H9 (cell line): ENCODE results near the gene SERPINB13. TPM values are rescaled to one million over a fixed set of nuclear protein-coding genes. Genes with fewer than 3 reads are reported as not detected.

Experiments
- DNase-seq: peaks from one replicate; pipeline ENCODE4 v3.0.0-alpha.2; 2017
- H2AFZ ChIP-seq: one replicate; pipeline ENCODE4 v1.6.1; 2013; ENCODE audit warnings: mild to moderate bottlenecking, low read length, control low read depth, moderate library complexity
- H2AK5ac ChIP-seq: 2 replicates; pipeline ENCODE4 v1.6.1; 2013; ENCODE audit warnings: low read length, control low read depth, mixed read lengths; ENCODE audit not compliant: insufficient read length
- H2BK120ac ChIP-seq: one replicate; pipeline ENCODE4 v1.6.1; 2013; ENCODE audit warnings: low read depth, mild to moderate bottlenecking, low read length, control low read depth, inconsistent platforms; ENCODE audit not compliant: poor library complexity, severe bottlenecking
- H2BK12ac ChIP-seq: 2 replicates; pipeline ENCODE4 v1.6.1; 2013; ENCODE audit warnings: low read length, control low read depth, mixed read lengths, low read depth; ENCODE audit not compliant: insufficient read length
- H2BK15ac ChIP-seq: 2 replicates; pipeline ENCODE4 v1.6.1; 2013; ENCODE audit warnings: low read depth, low read length, control low read depth
- H2BK20ac ChIP-seq: one replicate; pipeline ENCODE4 v1.6.1; 2013; ENCODE audit warnings: low read depth, mild to moderate bottlenecking, low read length, control low read depth, inconsistent platforms; ENCODE audit not compliant: poor library complexity, severe bottlenecking
- H2BK5ac ChIP-seq: 2 replicates; pipeline ENCODE4 v1.6.1; 2013; ENCODE audit warnings: low read length, control low read depth, mixed read lengths; ENCODE audit not compliant: insufficient read length
- H3K14ac ChIP-seq: 2 replicates; pipeline ENCODE4 v1.6.1; 2013; ENCODE audit warnings: low read length, control low read depth; ENCODE audit not compliant: insufficient read depth
- H3K18ac ChIP-seq: 2 replicates; pipeline ENCODE4 v1.6.1; 2013; ENCODE audit warnings: low read depth, mild to moderate bottlenecking, mixed read lengths, low read length, control low read depth; ENCODE audit not compliant: insufficient read length
- H3K23ac ChIP-seq: 2 replicates; pipeline ENCODE4 v1.6.1; 2013; ENCODE audit warnings: low read length, control low read depth, mixed read lengths, low read depth; ENCODE audit not compliant: insufficient read length
- H3K23me2 ChIP-seq: 2 replicates; pipeline ENCODE4 v1.6.1; 2013; ENCODE audit warnings: low read depth, mild to moderate bottlenecking, mixed read lengths, low read length, control low read depth; ENCODE audit not compliant: insufficient read length, poor library complexity, severe bottlenecking
- H3K27ac ChIP-seq: 2 replicates; pipeline ENCODE4 v1.5.1; 2013; ENCODE audit warnings: low read length, control low read depth, mixed read lengths, low read depth; ENCODE audit not compliant: insufficient read length
- H3K27me3 ChIP-seq: 2 replicates; pipeline ENCODE4 v1.6.1; 2013; ENCODE audit warnings: low read length, control low read depth, inconsistent platforms; ENCODE audit not compliant: insufficient read depth
- H3K4ac ChIP-seq: 2 replicates; pipeline ENCODE4 v1.6.1; 2013; ENCODE audit warnings: low read depth, mild to moderate bottlenecking, control low read depth, inconsistent platforms, low read length, moderate library complexity
- H3K4me1 ChIP-seq: 2 replicates; pipeline ENCODE4 v1.6.1; 2013; ENCODE audit warnings: low read length, control low read depth, inconsistent platforms; ENCODE audit not compliant: insufficient read depth
- H3K4me2 ChIP-seq: 2 replicates; pipeline ENCODE4 v1.6.1; 2013; ENCODE audit warnings: low read length, control low read depth, mixed read lengths; ENCODE audit not compliant: insufficient read length, insufficient read depth
- H3K56ac ChIP-seq: 2 replicates; pipeline ENCODE4 v1.6.1; 2013; ENCODE audit warnings: low read depth, mild to moderate bottlenecking, mixed read lengths, low read length, control low read depth; ENCODE audit not compliant: insufficient read length
- H3K79me1 ChIP-seq: 2 replicates; pipeline ENCODE4 v1.6.1; 2013; ENCODE audit warnings: low read depth, mild to moderate bottlenecking, moderate library complexity, low read length, control low read depth, inconsistent platforms; ENCODE audit not compliant: insufficient read depth, poor library complexity, severe bottlenecking
- H3K79me2 ChIP-seq: 2 replicates; pipeline ENCODE4 v1.6.1; 2013; ENCODE audit warnings: low read length, control low read depth, inconsistent platforms; ENCODE audit not compliant: insufficient read depth
- H3K9ac ChIP-seq: 2 replicates; pipeline ENCODE4 v1.6.1; 2013; ENCODE audit warnings: low read length, control low read depth, mixed read lengths; ENCODE audit not compliant: insufficient read length; ENCODE audit errors: extremely low read depth
- H3K9me3 ChIP-seq: one replicate; pipeline ENCODE4 v1.6.1; 2013; ENCODE audit warnings: low read depth, low read length, inconsistent platforms; ENCODE audit not compliant: control insufficient read depth
- H3T11ph ChIP-seq: one replicate; pipeline ENCODE4 v1.6.1; 2013; ENCODE audit warnings: mild to moderate bottlenecking, low read length, control low read depth, inconsistent platforms
- H4K20me1 ChIP-seq: one replicate; pipeline ENCODE4 v1.6.1; 2013; ENCODE audit not compliant: control insufficient read depth, insufficient read length, insufficient read depth
- H4K5ac ChIP-seq: 2 replicates; pipeline ENCODE4 v1.6.1; 2013; ENCODE audit warnings: low read depth, mild to moderate bottlenecking, mixed read lengths, low read length, control low read depth; ENCODE audit not compliant: insufficient read length
- H4K8ac ChIP-seq: replicated peaks from 2 replicates; pipeline ENCODE4 v1.6.1; 2013; ENCODE audit warnings: low read length, control low read depth, mixed read lengths, low read depth; ENCODE audit not compliant: insufficient read length
- H4K91ac ChIP-seq: 2 replicates; pipeline ENCODE4 v1.6.1; 2013; ENCODE audit warnings: low read depth, mild to moderate bottlenecking, moderate library complexity, mixed read lengths, low read length, control low read depth; ENCODE audit not compliant: insufficient read length
- H3K27ac Mint-ChIP-seq, 3 experiments: 2 replicates in 2 of 3; 3 replicates in 1 of 3; pipeline ENCODE4 v1.8.0; 2020 to 2021; ENCODE audit warnings: mixed read lengths in 3 of 3, mild to moderate bottlenecking in 1 of 3, moderate library complexity in 1 of 3
- H3K27me3 Mint-ChIP-seq: 2 replicates; pipeline ENCODE4 v1.8.0; 2021; ENCODE audit warnings: low read depth, mild to moderate bottlenecking, moderate library complexity, mixed read lengths
- H3K36me3 Mint-ChIP-seq, 3 experiments: 2 replicates in 2 of 3; 3 replicates in 1 of 3; pipeline ENCODE4 v1.8.0; 2020 to 2021; ENCODE audit warnings: low read depth in 3 of 3, mixed read lengths in 3 of 3; ENCODE audit not compliant: insufficient read depth in 1 of 3
- H3K4me1 Mint-ChIP-seq, 2 experiments: 2 replicates each; pipeline ENCODE4 v1.8.0; 2020; ENCODE audit warnings: mixed read lengths in 2 of 2
- H3K4me3 Mint-ChIP-seq, 2 experiments: 2 replicates in 1 of 2; 3 replicates in 1 of 2; pipeline ENCODE4 v1.8.0; 2020 to 2021; ENCODE audit warnings: mild to moderate bottlenecking in 2 of 2, mixed read lengths in 2 of 2, moderate library complexity in 1 of 2
- H3K9me3 Mint-ChIP-seq, 2 experiments: 2 replicates in 1 of 2; 3 replicates in 1 of 2; pipeline ENCODE4 v1.8.0; 2020; ENCODE audit warnings: mild to moderate bottlenecking in 2 of 2, mixed read lengths in 2 of 2, moderate library complexity in 1 of 2
- CTCF ChIP-seq: fragments of 200-600 bp; sonication (generic); conservative IDR thresholded peaks from 3 replicates; pipeline ENCODE4 v1.8.0; 2021; ENCODE audit warnings: antibody characterized with exemption, mild to moderate bottlenecking
- total RNA-seq: library from RNA; stranded (reverse); gene quantifications from 2 replicates; pipeline ENCODE4 v1.2.1, GENCODE V29; 2021

Gene SERPINB13
- total RNA-seq, 1 experiment from 2014 or later, result not detected

- DNase-seq, result no peak
- no peak overlapping the region for H4K91ac ChIP-seq
- H2BK12ac ChIP-seq, result no peak overlapping the region
- Mint-ChIP-seq H3K36me3 (no peaks in the 10 kb centered on the region), H3K27me3 (no peaks in the 10 kb centered on the region; the same call in 1 of the 2 replicates), H3K4me3 (no peak overlapping the region), H3K27ac (no peak overlapping the region), H3K4me1 (no peaks in the 10 kb centered on the region), H3K9me3 (no peaks in the 10 kb centered on the region; a peak in 1 of 5 replicates)
- no peak overlapping the region for H4K8ac ChIP-seq
- no peaks in the 10 kb centered on the region for H3K79me1 ChIP-seq
- H2AFZ ChIP-seq, result no peak overlapping the region
- H3T11ph ChIP-seq, result no peak overlapping the region
- no peak overlapping the region for H2BK20ac ChIP-seq
- no peaks in the 10 kb centered on the region for H4K20me1 ChIP-seq
- H2AK5ac ChIP-seq, result no peak overlapping the region
- H3K9ac ChIP-seq, result no peak overlapping the region
- H2BK15ac ChIP-seq, result no peak overlapping the region
- no peaks in the 10 kb centered on the region for H3K27me3 ChIP-seq
- no peak overlapping the region for H3K4ac ChIP-seq
- no peak overlapping the region for H3K18ac ChIP-seq
- H4K5ac ChIP-seq, result no peak overlapping the region
- H2BK120ac ChIP-seq, result no peak overlapping the region
- H3K9me3 ChIP-seq, result no peaks in the 10 kb centered on the region
- H3K27ac ChIP-seq, result no peak overlapping the region
- H3K23me2 ChIP-seq, result no peaks in the 10 kb centered on the region
- H3K4me1 ChIP-seq, result no peaks in the 10 kb centered on the region
- H3K79me2 ChIP-seq, result no peaks in the 10 kb centered on the region
- no peak overlapping the region for H3K14ac ChIP-seq
- no peak for TF ChIP-seq CTCF
- no peak overlapping the region for H2BK5ac ChIP-seq
- H3K4me2 ChIP-seq, result no peak overlapping the region
- H3K23ac ChIP-seq, result no peak overlapping the region
- H3K56ac ChIP-seq, result no peak overlapping the region
Observed at GRCh38 chr18:63575681-63576080, 11.5 kb upstream of the SERPINB13 start.
